COLO829 (cell line): Measurements from ENCODE around the gene SLC22A23.

Source experiments
- DNase-seq: peaks from one replicate; pipeline ENCODE4 v3.0.0; 2012; ENCODE audit warnings: low spot score

Gene SLC22A23

DNA sequence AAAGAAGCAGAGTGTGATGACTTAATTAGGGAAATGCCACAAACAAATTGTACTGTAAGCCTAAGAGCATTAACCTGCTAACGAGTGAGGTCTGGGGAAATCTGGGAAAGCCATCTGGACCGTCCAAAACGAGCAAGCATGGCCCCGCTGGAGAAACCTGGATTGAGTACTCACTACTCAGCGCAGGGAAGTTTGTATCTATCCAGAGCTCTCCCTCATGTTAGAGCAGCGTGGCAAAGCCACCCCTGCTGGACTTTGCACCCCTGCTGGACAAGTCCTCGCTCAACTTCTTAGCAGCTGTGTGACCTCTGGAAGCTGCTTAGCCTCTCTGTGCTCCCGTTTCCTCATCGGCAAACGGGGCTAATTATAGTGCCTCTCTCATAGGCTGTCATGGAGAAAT, 160.8 kb downstream of the SLC22A23 start:
- no peak for DNase-seq

DNA sequence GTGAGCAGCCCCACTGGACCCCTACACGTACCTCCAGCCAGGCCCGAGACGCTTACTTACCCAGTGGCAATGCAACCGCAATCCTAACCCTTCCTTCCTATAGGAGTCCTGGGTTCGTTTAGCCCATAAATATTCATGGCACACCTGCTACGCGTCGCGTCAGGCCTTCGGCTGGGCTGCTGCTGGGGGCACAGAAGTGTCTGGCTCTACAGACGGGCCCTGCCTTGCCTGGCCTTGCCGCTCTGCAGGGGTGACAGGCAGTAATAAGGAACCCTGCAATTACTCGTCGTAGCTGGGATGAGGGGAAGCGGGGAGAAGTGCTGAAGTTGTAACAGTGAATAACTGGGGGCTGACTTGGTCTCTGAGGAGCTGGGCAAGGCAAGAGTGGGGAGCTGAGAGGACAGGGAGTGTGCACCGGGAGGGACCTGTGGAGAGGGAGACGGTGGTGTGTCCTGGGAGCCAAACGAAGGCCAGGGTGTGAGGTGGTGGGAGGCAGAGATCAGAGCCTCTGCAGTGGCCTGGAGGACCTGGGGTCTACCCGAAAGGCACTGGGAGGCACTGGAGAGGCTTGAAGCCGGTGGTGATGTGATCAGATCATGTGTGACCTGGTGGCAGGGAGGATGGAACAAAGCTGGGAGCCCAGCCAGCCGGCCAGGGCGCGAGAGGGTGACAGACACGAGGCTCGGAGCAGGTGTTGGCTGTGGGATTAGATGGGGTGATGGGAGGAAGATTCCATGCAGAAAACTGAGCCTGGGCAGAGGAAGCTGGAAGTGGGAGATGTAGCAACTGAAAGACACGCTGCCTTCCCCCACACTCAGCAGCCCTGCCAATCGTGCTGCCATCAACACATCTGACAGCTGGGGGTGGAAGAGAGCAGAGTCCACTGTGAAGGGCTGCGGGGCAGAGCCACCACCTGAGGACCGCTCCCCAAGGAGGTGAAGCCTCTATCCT, 161.7 kb downstream of the SLC22A23 start:
- no peak for DNase-seq

DNA sequence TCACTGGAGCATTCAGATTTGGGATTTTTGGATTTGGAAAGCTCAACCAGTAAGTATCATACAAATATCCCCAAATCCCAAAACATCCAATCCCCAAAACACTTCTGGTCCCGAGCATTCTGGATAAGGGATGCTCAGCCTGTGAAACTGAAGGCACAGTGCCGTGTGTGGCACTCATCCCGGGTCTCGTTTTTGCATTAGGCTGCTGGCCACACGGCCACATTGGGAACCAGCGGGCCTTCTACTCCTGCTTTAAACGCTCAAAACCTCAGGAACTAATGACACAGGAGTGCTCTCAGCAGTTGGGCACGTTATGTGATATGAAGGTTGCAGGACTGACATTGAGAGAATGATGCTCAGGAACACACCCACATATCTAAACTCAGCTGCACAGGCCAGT, 162.5 kb downstream of the SLC22A23 start:
- DNase-seq: no peak

DNA sequence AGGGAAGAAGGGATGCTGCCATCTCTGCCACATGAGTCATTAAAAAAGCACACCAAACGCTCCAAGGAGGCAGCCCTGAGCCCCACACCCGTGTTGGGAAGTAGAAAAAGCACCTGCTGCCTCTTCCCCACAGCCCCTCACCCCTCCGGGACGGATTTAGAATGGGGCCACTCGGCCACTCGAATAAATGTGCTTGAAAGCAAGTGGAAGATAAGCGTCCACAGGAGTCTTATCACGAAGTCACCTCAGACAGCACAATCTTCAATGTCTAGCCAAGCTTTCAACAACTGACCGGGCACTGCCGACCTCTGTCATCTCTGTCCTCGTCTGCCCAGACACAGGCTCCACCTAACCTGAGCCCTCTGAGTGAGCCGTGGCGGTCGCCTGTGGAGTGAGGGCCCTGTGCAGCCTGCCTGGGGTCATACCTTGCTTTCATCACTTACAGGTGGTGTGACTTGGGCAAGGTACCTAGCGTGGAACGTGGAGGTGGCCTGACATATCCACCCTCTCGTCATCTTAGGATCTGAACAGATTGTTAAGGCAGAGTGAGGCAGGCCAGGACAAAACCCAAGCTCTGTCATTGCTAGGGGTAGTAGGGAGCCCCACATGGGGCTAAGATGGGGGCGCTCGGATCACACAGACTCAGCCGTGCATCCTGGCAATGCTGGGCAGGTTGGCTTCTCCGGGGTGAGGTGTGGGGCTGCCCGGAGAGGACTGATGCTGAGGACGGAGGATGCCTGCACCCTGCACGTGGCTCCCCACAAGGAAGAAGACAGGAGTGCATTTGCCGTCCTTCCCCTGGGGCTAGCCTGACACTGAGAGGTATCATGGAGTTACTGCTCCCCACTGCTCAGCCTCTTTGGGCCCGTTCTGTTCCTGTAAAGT, 163.3 kb downstream of the SLC22A23 start:
- no peak for DNase-seq

DNA sequence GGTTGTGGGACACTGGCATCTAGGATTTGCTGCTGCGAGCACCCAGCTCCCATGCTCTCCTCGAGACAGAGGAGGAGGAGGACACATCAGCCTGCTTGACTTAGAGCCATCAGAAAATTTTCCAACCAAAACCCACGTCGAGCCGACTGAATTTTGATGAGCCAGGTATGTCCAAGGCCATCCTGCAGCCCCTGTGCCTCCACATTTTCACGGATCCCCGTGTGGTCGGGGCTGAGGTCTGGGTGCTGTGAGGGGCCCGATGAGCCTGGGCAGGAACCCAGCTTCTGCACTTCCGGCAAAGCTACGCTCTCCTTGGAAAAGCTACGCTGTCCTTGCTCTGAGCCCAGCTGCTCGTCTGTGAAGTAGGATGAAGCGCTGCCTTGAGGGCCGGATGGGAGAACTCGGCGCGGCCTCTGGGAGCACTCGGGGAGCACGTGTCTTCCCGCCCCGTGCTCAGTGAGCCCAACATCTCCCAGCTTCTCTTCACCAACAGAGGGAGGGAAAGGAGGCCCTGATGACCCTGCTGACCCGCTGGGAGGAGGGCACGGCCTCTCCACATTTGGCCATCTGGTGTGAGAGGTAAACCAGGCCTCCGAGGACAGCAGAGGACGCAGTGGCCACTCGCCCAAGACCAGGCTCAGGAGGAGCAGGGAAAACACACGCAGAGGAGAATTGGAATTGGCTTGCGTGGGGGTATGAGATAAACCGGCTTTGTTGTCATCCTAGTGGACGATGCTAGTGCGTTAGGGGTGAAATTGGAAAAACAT, 164.2 kb downstream of the SLC22A23 start:
- DNase-seq: no peak

DNA sequence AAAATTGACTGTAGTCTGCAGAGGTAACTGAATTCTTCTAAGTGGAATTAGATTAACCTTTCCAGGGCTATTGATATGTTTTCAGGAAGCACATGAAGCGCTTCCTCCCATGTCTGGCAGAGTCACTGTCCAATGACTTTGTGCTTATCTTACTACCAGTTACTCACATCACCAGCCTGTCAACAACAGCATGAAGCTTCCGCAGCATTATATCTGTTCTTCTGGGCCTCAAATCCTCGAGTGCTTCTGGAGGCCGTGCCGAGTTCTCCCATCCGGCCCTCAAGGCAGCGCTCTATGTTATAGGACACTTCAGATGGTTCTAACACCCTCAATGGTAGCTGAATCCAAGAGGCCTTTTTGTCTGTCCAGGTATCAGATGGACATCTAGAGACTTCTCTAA, 164.9 kb downstream of the SLC22A23 start:
- no peak for DNase-seq

DNA sequence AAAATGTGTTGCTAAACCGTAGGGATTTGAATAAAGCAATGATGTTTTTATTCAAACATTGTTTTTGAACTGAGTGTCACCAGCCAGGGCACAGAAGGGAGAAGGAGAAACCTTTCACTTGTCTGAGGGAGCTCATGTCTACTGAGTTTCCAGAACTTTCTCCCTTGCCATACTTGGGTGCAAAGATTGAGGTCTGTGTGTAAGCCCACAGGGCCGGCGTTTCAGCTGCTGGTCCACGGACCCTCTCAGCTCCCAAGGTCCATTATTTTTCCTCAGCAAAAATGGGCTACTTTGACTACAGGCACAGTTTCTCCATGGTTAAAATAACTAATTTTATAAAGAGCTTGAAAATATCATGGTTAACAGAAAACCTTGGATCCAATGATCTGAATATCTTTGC, 165.5 kb downstream of the SLC22A23 start:
- DNase-seq: no peak

DNA sequence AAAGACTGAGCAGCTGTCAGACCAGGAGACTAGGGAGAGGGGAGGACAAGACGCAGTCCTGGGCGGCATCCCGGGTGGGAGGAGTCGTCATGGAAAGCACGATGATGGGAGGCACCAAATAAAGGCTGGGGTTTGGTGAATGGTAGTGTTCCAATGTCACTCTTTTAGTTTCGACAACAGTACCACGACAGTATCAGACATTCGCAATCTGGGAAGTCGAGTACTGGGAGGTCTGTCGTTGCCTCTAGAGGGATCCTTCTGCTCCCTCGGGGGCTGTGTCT, 166.0 kb downstream of the SLC22A23 start:
- DNase-seq: no peak

DNA sequence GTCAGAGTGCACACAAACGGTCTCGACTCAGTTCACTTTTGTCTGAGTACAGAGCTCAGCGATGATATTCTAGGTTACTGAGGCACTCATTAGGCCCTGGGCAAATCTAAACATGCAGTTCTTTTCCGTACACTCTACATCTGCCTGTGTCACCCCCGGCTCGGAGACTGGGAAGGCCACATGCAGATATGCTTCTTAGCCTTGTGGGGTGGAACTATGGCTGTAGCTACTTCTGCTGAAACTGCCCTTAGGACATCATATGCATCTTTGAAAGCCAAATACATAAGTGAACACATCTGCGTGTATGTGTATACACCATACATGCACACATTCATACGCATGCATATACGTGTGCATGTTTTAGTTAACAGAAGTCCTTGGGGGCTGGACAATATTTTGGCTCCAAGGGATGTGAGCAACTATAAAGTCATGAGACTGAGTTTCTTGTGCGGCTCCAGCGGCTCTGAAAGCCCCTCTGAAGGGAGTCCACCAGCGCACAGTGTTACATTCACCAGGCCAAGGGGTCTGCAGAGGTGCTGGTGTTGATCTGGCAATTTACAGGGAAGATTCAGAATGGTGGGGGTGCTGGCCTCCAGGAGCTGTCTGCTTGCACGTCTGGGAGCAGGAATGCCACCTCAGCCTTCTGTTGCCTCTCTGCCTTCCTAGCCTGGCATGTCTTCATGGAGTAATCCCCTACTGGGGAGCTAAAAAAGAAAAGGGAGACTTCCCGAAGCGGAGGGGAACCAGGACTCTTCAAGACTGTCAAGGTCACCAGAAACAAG, 166.5 kb downstream of the SLC22A23 start:
- no peak for DNase-seq

DNA sequence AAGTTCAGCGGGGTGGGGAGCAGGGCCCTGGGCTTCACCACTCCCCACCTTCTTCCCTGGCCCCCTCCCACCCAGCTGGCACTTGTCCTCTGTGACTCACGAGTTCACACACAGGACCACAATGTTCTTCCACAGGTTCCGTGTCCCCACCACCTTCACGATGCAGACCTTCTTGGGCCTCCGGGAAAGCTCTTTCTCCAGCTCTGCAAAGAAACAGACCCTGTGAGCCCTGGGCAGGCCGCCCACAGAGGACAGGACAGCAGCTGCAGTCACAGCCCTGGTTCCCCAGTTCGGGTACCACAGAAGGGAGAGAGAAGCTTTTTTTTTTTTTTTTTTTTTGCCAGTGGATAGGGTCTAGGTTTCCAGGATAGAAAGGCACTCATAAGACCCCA, 167.2 kb downstream of the SLC22A23 start:
- DNase-seq: no peak

DNA sequence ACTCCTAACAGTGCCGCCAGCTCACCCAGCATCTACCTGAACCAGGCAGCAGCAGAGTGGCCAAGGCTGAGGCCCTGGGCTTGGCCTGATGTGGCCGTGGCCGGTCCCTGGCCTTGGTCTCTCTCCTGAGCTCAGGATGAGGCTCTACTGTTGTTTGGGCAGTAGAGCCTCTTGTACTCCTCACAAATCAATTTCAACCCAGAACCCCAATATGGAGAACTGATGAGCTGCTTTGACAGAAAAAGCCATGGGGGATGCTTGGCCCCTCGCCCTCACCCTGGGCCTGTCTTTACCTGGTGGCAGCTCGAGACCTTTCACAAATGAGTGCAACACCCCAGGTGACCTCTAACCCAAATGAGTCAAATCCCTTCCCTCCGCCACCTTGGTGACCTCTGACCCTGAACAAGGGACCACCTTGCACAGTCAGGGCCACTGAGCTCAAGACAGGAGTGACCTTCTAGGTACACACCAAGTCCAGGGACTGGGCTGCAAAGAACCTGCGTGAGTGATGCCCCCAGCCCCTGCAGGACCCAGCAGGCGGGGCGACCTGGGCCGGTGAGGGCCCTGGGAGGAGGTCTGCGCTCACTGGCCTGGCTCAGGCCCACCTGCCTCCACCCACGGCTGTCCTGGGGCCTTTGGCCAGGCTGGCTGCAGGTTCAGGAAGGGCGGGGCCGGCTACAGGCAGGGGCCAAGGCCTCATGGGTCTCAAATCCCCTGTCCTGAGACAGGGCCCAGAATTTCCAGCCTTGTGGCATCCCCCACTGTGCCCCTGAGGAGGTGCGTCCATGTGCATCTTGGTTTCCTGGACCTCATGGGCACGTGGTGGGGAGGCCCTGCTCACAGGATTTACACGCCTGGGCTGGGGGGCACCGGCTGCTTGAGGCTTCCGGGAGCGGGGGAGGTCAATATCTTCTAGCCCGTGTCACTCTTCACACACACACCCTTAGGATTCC, 167.9 kb downstream of the SLC22A23 start:
- no peak for DNase-seq

DNA sequence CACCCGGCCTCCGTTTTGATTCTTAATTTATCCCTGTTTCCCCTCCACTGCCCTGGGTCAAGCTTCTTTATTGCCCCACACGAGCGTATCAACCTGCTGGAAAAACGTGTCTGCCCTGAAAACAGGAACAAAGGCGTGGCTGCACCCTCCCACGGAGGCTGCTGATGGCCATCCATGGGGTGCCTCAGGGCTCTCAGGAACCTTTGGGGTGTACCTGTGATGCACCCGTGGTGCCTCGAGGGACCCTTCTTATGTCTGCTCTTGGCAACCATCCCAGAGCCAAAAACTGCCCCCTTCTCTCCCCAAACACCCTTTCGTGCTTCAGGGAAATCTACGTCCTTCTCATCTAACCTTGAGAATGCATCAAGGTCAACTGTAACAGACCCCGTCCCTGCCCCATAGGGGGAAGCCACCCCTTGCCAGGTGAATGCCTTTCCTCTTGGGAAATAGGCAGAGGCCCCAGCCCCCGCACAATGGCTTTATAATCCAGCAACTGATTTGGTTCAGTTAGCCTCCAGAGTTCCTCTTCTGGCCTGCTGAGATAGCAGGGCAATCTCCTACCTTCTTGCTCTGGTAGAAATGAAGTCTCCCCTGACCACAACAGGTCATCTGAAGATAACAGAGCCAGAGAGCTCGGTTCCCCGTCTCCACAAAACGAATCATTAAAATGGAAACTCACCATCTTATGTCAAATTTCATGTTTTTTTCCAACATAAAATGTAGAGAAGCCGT, 168.7 kb downstream of the SLC22A23 start:
- no peak for DNase-seq

DNA sequence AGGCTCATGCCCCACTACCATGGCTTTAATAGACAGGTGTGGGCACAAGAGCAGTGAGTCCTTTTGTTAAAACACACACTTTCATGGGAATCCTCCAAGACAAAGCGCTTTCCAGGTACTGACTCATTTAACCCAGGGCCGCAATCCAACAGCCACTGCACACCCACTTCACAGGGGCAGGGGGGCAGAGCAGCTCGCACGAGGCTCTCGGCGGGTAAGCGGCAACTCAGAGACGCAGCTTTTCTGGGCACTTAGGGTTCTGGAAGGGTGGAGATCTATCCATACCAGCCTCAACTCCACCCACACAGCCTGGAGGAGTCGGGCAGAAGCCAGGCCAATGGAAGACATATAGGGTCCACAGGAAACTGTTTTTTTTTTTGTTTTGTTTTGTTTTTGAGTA, 169.5 kb downstream of the SLC22A23 start:
- no peak for DNase-seq

DNA sequence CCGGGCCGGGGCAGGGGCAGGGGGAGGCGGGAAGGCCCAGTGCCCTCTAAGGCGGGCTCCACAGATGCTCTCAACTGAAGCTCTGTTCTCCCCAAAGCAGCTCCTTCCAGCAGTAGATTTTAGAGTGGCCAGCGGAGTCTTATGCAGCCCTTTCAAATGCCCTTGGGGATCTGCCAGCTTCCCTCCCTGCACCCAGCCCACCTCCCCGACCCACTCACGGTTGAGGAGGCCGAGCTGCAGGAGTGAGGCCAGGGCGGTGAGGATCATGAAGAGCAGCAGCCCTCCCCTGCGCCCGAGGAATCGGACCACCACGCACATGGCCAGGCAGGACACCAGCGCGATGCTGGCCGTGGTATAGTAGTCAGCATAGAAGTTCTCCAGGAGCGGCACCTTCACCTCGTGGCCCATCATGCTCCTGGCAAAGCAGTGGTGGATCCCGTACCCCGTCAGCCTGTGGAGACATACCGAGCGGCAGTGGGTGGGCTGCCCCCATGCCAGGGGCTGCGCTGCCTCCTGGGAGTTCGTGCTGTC, 170.1 kb downstream of the SLC22A23 start:
- no peak for DNase-seq

DNA sequence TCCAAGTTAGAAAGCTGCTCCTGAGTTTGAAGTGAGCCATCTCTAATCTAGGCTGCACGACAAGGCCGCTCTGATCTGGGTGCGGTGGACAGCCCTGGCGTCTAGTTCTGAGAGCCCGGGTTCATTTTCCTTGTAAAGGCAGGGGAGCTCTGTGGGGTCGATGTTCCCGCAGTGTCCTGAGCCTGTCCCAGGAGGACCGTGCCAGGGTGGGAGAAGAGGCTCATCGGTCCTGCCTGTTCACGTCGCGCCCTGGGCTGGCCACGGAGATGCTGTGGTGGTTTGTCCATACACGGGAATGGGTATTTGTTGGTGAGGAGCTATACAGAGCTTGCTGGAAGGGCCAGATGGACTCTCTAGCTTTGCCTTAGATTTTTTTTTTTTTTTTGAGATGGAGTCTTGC, 171.1 kb downstream of the SLC22A23 start:
- no peak for DNase-seq

DNA sequence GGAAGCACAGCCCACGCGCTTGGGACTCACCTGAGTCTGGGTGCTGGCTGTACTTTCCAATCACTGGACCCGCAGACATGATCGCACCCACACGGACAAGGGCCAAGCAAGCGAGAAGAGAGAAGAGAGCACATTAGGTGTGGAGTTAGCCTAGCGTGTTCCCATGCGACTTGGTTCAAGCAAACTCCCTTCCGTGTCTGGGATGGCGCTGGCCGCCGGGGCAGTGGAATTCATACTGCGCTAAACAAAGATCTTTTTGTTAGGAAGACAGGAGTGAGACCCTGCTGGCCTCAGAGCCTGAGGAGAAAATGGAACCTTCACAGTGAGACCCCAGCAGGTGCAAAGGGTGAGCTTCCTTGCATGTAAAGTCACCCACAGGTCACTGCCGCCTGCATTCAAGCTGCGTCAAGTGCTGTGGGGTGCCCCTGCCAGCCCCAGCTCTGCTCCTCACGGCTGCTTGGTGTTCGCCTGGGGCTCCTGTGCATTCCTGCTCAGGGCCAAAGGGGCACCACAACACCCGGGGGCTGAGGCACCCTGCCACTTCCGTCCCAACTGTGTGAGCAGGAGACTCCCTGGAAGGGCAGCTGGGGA, 171.7 kb downstream of the SLC22A23 start:
- peak; percentile 48 for DNase-seq

DNA sequence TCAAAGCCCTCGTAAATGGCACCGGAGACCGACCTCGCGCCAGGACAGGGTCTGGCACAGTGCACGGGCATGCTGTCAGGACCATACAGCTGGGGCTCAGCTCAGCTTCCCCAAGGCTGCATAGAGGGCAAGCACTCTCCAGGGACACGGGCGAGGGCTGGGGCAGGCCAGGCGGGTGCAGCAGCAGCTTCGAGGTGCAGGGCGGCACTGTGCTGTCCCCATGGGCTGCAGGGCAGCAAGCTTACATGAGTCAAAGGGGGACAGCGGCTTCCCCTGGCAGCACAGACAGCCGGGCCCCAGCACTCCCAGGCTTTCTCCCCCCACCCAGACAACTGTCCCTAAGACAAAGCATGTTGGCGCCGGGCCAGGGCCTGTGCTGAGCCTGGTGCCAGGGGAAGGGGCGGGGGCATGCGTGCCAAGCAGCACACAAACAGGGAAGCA, 172.4 kb downstream of the SLC22A23 start:
- DNase-seq: no peak

DNA sequence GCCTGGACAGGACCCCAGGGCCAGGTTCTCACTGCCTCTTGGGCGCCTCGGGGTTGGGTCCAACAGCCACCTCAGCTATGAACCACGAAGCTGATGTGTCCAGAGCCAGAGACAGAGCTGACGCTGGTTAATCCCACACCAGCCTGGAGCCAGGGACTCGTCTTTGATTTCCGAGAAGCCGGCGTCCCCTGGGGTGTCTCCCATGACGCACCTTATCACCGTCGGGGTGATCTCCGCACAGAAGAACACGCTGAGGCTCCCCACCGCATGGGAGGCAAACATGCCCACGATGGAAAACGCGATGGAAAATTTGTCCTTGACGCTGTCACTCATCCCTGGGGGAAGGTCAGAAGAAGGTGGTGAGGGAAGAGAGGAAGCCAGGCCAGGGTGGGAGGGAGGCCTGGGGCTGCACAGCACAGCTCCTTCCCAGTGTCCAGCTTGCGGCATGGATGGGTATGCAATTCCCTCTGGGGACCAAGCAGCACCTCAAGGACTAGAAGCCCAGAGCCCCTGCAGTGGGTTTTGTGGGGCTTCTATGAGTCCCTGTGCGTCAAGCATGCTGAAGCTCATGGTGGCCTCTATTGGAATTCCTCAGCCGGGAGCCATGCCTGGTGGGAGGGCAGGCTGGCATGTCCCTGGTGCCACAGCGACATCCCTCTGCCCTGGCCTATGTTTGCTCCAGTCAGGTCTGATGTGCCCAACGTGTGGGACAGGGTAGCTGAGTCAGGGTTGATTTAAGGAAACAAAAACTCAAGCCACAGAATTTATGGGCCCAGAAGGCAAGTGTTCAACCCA, 173.0 kb downstream of the SLC22A23 start:
- no peak for DNase-seq
